ENCODE measurements around the gene SPEM1.

Gene SPEM1

DNA sequence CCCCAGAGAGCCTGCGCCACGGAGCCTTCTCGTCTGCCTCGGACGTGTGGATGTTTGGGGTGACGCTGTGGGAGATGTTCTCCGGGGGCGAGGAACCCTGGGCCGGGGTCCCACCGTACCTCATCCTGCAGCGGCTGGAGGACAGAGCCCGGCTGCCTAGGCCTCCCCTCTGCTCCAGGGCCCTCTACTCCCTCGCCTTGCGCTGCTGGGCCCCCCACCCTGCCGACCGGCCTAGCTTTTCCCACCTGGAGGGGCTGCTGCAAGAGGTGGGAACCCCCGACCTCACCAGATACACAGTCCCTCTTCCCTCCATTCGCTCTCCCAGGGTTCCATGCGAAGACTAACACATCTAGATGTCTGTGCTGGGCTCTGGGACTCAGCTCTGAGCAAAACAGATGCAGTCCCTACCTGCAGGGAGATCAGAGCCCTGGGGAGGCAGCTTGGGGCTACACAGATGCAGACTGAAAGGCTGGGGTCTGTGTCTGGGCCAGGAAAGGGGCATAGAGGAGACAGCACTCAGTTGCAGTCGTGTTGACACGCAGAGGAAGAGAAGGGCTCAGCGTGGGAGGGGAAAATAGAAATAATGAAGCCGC, 35.5 kb upstream of the SPEM1 start:
- Histone ChIP-seq H3K36me3 (ENCODE audit: control insufficient read depth in 2 of 2, insufficient read depth in 2 of 2, low read length in 2 of 2) (peaks cover 0 to 4% of the 10 kb centered on the region in 2 donors), H3K9me3 (ENCODE audit: control insufficient read depth in 2 of 2, low read length in 2 of 2) (no peaks in the 10 kb centered on the region), H3K4me1 (ENCODE audit: control insufficient read depth, insufficient read depth, low read length) (peaks cover 32% of the 10 kb centered on the region), H3K27me3 (ENCODE audit: control insufficient read depth in 1 of 2, insufficient read depth in 2 of 2, low read length in 2 of 2) (peaks cover 0 to 2% of the 10 kb centered on the region in 2 donors), H3K9ac (ENCODE audit: low read length in 2 of 2) (peak overlapping the region; percentile 47 to 48), H3K4me3 (ENCODE audit: low read length in 2 of 2) (peak overlapping the region; percentile 59 to 72), H3K27ac (ENCODE audit: low read length) (no peak overlapping the region)

DNA sequence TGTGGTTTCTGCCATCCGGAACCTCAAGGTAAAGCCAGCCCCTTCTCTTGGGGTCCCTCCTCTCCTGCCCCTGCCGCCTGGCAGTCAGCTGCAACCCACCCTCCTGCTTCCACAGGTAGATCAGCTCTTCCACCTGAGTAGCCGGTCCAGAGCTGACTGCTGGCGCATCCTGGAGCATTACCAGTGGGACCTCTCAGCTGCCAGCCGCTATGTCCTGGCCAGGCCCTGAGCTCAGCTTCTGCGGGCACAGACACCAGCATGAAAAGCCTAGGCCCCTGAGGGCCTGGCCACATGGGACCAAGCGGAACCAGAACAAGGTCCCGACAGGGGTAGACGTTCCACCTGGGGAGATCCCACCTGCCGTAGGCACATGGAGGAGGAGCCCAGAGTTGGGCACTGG, 31.3 kb upstream of the SPEM1 start:
- no peaks in the 10 kb centered on the region for H3K9me3 ChIP-seq (ENCODE audit: control insufficient read depth in 2 of 2, low read length in 2 of 2)
- no peak overlapping the region for H3K27ac ChIP-seq (ENCODE audit: low read length)
- no peak overlapping the region for H3K9ac ChIP-seq (ENCODE audit: low read length in 2 of 2)
- no peaks in the 10 kb centered on the region for H3K27me3 ChIP-seq (ENCODE audit: control insufficient read depth in 1 of 2, insufficient read depth in 2 of 2, low read length in 2 of 2)
- H3K4me3 ChIP-seq (ENCODE audit: low read length in 2 of 2): no peak overlapping the region
- peaks cover 6 to 16% of the 10 kb centered on the region in 2 donors for H3K36me3 ChIP-seq (ENCODE audit: control insufficient read depth in 2 of 2, insufficient read depth in 2 of 2, low read length in 2 of 2)
- peaks cover 18% of the 10 kb centered on the region for H3K4me1 ChIP-seq (ENCODE audit: control insufficient read depth, insufficient read depth, low read length)

GRCh38 chr17:7389924-7390910, 29.9 kb upstream of the SPEM1 start:
- Histone ChIP-seq H3K27me3 (ENCODE audit: control insufficient read depth in 1 of 2, insufficient read depth in 2 of 2, low read length in 2 of 2) (no peaks in the 10 kb centered on the region), H3K36me3 (ENCODE audit: control insufficient read depth in 2 of 2, insufficient read depth in 2 of 2, low read length in 2 of 2) (peaks cover 6 to 16% of the 10 kb centered on the region in 2 donors), H3K4me1 (ENCODE audit: control insufficient read depth, insufficient read depth, low read length) (peaks cover 20% of the 10 kb centered on the region), H3K27ac (ENCODE audit: low read length) (no peak overlapping the region), H3K9ac (ENCODE audit: low read length in 2 of 2) (no peak overlapping the region), H3K9me3 (ENCODE audit: control insufficient read depth in 2 of 2, low read length in 2 of 2) (no peaks in the 10 kb centered on the region), H3K4me3 (ENCODE audit: low read length in 2 of 2) (no peak overlapping the region)

- H3K4me1 ChIP-seq (ENCODE audit: control insufficient read depth, insufficient read depth, low read length): peaks cover 20% of the 10 kb centered on the region
- peak overlapping the region in 1 of 2 donors; percentile 27 for H3K9ac ChIP-seq (ENCODE audit: low read length in 2 of 2)
- no peak overlapping the region for H3K27ac ChIP-seq (ENCODE audit: low read length)
- no peak overlapping the region for H3K4me3 ChIP-seq (ENCODE audit: low read length in 2 of 2)
- no peaks in the 10 kb centered on the region for H3K9me3 ChIP-seq (ENCODE audit: control insufficient read depth in 2 of 2, low read length in 2 of 2)
- H3K36me3 ChIP-seq (ENCODE audit: control insufficient read depth in 2 of 2, insufficient read depth in 2 of 2, low read length in 2 of 2): peaks cover 6 to 16% of the 10 kb centered on the region in 2 donors
- no peaks in the 10 kb centered on the region for H3K27me3 ChIP-seq (ENCODE audit: control insufficient read depth in 1 of 2, insufficient read depth in 2 of 2, low read length in 2 of 2)
These were observed 28.8 kb upstream of the SPEM1 start for GRCh38 chr17:7391307-7391706.

- Histone ChIP-seq H3K27me3 (ENCODE audit: control insufficient read depth in 1 of 2, insufficient read depth in 2 of 2, low read length in 2 of 2) (no peaks in the 10 kb centered on the region), H3K4me3 (ENCODE audit: low read length in 2 of 2) (peak overlapping the region; percentile 76 to 84), H3K27ac (ENCODE audit: low read length) (no peak overlapping the region), H3K9ac (ENCODE audit: low read length in 2 of 2) (peak overlapping the region in 1 of 2 donors; percentile 73), H3K36me3 (ENCODE audit: control insufficient read depth in 2 of 2, insufficient read depth in 2 of 2, low read length in 2 of 2) (peaks cover 6 to 16% of the 10 kb centered on the region in 2 donors), H3K4me1 (ENCODE audit: control insufficient read depth, insufficient read depth, low read length) (peaks cover 20% of the 10 kb centered on the region), H3K9me3 (ENCODE audit: control insufficient read depth in 2 of 2, low read length in 2 of 2) (no peaks in the 10 kb centered on the region)
These were observed 27.2 kb upstream of the SPEM1 start for GRCh38 chr17:7392696-7393612.

DNA sequence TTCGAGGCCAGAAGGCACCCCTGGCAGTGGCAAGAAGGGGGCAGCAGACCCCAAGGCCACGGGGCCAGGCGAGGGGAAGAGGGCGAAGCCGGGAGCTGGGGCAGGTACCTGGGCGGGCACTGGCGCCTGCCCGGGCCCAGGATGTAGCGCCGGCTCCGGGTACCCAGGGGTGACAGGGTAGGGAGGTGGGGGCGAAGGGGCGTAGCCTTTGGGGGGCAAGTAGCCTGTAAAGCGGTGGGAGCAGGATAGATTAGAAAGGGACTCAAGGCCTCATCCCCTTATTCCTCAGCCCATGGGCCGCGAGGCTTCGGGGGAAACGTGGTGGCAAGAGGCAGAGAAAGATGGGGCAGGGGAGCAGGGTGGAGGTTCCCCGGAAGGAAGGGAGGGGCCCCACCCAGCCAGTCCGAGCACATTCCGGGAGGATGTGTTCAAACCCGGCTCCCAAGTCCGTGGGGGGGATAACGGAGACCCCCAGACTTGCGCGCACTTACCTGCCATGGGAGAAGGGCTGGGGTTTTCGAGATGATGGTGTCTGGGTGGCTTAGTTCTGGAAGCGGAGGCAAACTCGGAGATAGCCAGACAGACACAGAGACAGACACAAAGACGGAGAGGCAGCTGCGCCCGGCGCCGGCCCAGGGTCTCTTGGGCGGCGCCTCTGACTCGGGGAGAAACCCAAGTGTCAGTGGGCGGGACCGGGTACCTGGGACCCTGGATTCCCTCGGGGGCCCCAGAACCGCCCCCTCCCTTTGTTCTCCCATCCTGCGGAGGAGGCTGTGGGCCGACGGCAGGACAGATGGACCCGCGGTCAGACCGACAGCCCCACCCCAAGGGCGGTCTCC, 26.3 kb upstream of the SPEM1 start:
- Histone ChIP-seq H3K4me3 (ENCODE audit: low read length in 2 of 2) (peak overlapping the region; percentile 76 to 84), H3K9ac (ENCODE audit: low read length in 2 of 2) (peak overlapping the region; percentile 73 to 84), H3K36me3 (ENCODE audit: control insufficient read depth in 2 of 2, insufficient read depth in 2 of 2, low read length in 2 of 2) (peaks cover 6 to 16% of the 10 kb centered on the region in 2 donors), H3K27me3 (ENCODE audit: control insufficient read depth in 1 of 2, insufficient read depth in 2 of 2, low read length in 2 of 2) (no peaks in the 10 kb centered on the region), H3K27ac (ENCODE audit: low read length) (peak overlapping the region; percentile 69), H3K9me3 (ENCODE audit: control insufficient read depth in 2 of 2, low read length in 2 of 2) (no peaks in the 10 kb centered on the region), H3K4me1 (ENCODE audit: control insufficient read depth, insufficient read depth, low read length) (peaks cover 20% of the 10 kb centered on the region)

GRCh38 chr17:7394452-7395191, 25.5 kb upstream of the SPEM1 start, which contains the start of gene PLSCR3:
TSS of gene PLSCR3 (minus strand) at chr17:7394525. CDS start at chr17:7394110, 415 bp downstream.
- no peaks in the 10 kb centered on the region for H3K27me3 ChIP-seq (ENCODE audit: control insufficient read depth in 1 of 2, insufficient read depth in 2 of 2, low read length in 2 of 2)
- peak within 1 kb of the TSS; percentile 73 to 92 for H3K9ac ChIP-seq (ENCODE audit: low read length in 2 of 2)
- H3K36me3 ChIP-seq (ENCODE audit: control insufficient read depth in 2 of 2, insufficient read depth in 2 of 2, low read length in 2 of 2): peaks cover 6 to 12% of the 10 kb centered on the region in 2 donors
- no peaks in the 10 kb centered on the region for H3K9me3 ChIP-seq (ENCODE audit: control insufficient read depth in 2 of 2, low read length in 2 of 2)
- H3K27ac ChIP-seq (ENCODE audit: low read length): peak within 1 kb of the TSS; percentile 69
- peaks cover 20% of the 10 kb centered on the region for H3K4me1 ChIP-seq (ENCODE audit: control insufficient read depth, insufficient read depth, low read length)
- peak within 1 kb of the TSS; percentile 76 to 84 for H3K4me3 ChIP-seq (ENCODE audit: low read length in 2 of 2)

DNA sequence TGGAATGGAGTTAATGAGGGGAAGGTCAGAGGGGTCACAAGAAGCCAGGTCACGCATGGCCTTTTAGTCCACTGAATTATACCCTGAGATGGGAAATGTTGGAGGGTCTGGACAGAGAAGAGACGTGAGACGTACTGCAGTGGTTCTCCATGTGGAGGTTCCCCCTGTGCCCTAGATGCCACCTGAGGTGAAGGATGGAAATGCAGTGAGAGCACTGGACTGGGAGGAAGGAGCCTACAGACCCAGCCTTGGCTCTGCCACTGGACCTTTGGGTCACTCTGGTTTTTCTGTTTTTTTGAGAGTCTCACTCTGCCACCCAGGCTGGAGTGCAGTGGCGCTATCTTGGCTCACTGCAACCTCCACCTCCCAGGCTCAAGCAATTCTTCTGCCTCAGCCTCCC, 24.0 kb upstream of the SPEM1 start:
- Histone ChIP-seq H3K4me1 (ENCODE audit: control insufficient read depth, insufficient read depth, low read length) (peaks cover 18% of the 10 kb centered on the region), H3K9me3 (ENCODE audit: control insufficient read depth in 2 of 2, low read length in 2 of 2) (no peaks in the 10 kb centered on the region), H3K27me3 (ENCODE audit: control insufficient read depth in 1 of 2, insufficient read depth in 2 of 2, low read length in 2 of 2) (no peaks in the 10 kb centered on the region), H3K9ac (ENCODE audit: low read length in 2 of 2) (no peak overlapping the region), H3K27ac (ENCODE audit: low read length) (no peak overlapping the region), H3K36me3 (ENCODE audit: control insufficient read depth in 2 of 2, insufficient read depth in 2 of 2, low read length in 2 of 2) (peaks cover 0 to 3% of the 10 kb centered on the region in 2 donors), H3K4me3 (ENCODE audit: low read length in 2 of 2) (no peak overlapping the region)

DNA sequence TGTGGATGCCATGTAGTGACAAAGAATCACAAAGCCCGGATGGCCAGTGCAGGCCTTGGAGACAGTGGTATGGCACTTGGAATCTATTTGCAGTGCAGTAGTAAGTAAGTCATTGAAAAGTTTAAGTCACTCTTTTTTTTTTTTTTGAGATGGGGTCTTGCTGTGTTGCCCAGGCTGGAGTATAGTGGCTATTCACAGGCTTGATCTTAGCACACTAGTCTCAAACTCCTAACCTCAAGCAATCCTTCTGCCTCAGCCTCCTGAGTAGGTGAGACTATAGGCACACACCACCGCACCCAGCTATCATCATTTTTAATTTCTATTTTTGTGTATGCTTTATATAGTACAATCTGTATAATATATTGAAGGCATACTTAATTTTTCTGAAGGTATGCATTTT, 21.5 kb upstream of the SPEM1 start:
- H3K27me3 ChIP-seq (ENCODE audit: control insufficient read depth in 1 of 2, insufficient read depth in 2 of 2, low read length in 2 of 2): no peaks in the 10 kb centered on the region
- H3K9ac ChIP-seq (ENCODE audit: low read length in 2 of 2): no peak overlapping the region
- peaks cover 22% of the 10 kb centered on the region for H3K4me1 ChIP-seq (ENCODE audit: control insufficient read depth, insufficient read depth, low read length)
- no peak overlapping the region for H3K4me3 ChIP-seq (ENCODE audit: low read length in 2 of 2)
- H3K27ac ChIP-seq (ENCODE audit: low read length): no peak overlapping the region
- H3K9me3 ChIP-seq (ENCODE audit: control insufficient read depth in 2 of 2, low read length in 2 of 2): no peaks in the 10 kb centered on the region
- no peaks in the 10 kb centered on the region for H3K36me3 ChIP-seq (ENCODE audit: control insufficient read depth in 2 of 2, insufficient read depth in 2 of 2, low read length in 2 of 2)
